GM21737 (cell line): ENCODE data around the gene CST9.

Source experiments
- ATAC-seq: cut with Tn5 transposase; IDR thresholded peaks from one replicate; pipeline ENCODE4 v1.9.1; 2021; ENCODE audit warnings: mild to moderate bottlenecking, moderate library complexity; ENCODE audit not compliant: unreplicated experiment

Gene CST9, protein sequence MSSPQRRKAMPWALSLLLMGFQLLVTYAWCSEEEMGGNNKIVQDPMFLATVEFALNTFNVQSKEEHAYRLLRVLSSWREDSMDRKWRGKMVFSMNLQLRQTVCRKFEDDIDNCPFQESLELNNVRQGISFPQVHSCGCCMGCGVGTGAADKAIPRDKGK

DNA sequence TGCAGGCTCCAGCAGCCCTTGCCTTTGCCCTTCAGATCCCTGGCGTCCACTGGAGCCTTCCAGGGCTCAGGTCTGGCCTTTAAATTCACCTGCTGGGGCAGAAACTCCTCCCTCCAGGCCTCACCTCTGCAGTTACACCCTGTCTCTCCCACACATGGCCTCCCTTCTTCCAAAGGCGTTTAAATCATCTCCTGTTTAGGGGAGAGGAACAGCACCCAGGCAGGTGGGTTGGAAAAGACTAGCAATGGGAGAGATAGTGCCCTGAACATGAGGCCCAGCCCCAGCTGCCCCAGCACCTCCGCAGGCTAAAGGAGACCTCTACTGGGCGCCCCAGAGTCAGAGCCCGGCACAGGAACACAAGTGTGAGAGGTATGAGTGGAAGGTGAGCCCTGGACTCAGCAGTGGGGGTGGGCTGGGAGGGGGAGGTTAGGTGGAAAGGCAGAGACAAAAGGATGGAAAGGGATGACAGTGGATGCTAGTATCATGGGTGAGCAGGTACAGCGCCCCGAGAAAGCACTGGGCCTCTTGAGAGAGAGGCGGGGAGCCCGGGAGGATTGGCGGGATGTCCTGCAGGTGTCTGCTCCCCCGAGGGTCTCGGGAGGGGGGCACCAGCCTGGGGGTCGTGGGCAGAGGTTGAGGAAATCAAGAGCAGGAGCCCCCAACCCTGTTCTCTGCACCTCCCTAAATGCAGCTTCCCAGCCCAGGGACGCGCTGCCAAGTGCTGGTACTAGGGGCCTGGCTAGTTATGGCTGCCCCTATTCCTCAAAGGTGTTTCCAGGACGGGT is at the start of gene CST9:
Gene CST9 (minus strand): TSS at position 51 of the 785 bp plus-strand sequence. CDS start 53 bp downstream, outside the sequence.
- ATAC-seq, result no peak

DNA sequence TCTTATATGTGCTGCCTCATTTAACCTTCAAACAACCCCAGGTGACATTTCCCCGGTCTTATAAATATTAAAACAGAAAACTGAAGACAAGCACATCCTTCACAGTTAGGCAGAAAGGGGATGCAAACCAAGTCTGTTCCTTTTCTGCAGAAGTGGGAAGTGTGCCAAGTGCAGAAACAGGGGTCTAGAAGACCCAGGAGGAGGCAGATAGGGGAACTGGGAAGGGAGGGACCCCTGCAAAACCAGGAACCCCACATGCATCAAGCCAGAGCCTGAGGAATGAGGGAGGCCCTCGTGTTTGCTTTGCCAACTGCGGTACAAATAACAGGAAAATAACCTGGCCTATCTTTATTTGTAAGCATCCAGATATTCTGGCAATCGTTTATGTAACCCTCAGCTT is 49.0 kb upstream of the CST9 start:
- no peak for ATAC-seq

DNA sequence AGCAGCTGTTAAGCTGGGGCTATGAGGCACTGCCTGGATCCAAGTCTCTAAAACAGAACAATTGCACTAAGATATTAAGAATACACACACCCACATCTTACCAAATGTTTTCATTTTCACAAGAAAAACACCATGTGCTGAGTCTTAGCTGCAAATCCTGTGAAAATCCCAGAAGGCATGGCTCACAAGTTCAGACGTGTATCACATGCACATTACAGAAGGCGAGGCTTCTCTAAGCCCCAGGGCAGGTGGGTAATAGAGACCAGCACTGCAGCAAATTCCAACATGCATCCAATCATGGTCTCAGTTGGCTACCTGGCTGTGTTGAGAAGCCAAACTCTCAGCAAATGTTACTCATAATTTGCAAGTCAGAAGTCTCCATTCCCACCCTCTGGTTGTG is 48.3 kb upstream of the CST9 start:
- ATAC-seq, result no peak

DNA sequence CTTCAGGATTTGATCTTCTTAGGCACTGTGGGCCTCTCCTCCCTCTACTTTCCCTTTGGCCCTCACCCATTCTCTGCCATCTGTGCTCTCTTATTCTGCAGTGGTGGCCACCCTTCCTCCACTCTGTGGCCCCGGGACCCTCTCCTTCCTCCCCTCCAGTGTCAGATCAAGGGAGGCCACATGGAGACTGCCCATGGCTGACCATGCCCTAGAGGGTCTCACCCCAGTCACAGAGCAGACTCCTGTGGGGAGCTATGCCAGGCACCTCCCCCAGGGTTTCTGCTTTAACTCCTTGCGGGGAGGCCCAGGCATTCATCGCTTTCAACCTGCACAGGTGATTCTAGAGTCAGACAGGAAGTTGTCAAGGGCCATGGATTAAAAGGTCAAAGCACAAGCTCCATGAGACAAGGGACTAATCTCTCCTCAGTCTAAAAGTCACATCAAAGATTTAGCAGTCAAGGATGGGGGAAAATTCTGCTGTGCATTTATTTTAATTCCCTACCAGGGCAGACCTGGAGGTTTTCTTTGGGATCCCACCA is 47.8 kb upstream of the CST9 start:
- no peak for ATAC-seq

DNA sequence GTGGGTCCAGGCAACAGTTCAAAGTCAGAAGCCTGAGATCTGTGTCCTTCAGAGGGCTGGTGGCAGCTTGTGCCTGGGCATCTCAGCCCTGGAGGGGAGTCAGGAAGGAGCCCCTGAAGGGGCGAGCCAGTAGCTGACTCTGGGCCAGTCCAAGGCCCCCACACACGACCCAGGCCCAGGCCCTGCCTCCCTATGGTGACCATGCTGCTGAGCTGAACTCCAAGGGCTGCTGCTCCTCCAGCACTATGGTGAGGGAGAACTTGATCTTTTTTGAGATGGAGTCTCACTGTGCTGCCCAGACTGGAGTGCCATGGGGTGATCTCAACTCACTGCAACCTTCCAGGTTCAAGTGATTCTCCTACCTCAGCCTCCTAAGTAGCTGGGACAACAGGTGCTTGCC is 47.2 kb upstream of the CST9 start:
- ATAC-seq, result no peak

DNA sequence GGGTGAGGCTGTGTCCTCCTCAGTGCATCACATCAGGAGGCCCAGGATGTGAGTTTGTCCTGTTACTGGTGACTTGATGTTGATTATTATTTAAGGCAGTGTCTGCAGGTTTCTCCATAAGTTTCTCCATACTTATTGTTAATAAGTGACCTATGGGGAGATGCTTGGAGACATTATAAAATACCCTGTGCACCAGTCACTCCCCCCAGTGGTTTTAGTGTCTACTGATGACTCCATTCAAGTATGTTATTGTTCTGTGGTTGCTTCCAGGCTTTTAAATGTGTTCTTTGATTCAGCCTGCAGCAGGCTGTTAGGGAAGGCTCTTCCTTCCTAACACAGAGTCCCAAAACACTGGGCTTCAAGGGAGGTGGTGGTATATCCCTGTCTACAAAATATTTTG is 46.7 kb upstream of the CST9 start:
- no peak for ATAC-seq

DNA sequence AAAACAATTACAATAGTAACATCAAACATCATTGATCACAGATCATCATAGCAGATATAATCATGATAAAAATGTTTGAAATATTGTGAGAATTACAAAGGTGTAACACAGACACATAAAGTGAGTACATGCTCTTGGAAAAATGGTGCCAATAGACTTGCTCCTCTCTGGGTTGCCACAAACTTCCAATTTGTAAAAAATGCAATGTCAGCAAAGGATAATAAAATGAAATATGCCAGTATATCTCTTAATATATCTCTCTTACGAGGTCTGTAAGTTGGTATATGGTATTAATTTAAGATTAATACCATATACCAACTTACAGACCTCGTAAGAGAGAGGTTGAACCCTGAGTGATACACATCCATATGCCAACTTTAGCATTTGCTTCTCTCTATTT is 45.4 kb upstream of the CST9 start:
- no peak for ATAC-seq

DNA sequence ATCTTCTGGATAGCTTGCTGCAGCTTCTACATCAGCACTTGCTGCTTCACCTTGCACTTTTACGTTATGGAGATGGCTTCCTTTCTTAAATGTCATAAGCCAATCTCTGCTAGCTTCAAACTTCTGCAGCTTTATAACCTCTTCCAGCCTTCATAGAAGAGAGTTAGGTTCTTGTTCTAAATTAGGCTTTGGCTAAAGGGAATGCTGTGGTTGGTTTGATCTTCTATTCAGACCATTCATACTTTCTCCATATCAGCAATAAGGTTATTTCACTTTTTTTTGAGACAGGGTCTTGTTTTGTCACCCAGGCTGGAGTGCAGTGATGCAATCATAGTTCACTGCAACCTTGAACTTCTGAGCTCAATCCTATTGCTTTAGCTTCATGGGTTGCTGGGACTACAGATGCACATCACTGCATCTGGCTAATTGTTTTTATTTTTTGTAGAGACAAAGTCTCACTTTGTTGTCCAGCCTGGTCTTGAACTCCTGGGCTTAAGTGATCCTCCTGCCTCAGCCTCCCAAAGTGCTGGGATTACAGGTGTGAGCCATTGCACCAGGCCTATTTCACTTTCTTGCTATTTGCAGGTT is 44.2 kb upstream of the CST9 start:
- ATAC-seq, result no peak

DNA sequence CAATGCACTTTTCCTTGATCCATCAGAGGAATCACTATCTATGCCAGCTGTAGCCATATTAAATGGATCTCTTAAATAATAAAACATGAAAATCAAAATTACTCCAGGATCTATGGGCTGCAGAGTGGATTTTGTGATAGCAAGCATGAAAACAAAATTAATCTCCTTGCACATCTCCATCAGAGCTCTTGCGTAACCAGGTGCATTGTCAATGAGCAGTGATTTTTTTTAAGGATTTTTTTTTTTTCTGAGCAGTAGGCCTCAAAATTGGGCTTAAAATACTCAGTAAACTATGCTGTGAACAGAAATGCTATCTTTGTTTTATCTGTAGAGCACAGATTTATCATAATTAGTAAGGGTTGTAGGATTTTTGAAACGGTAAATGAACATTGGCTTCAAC is 43.5 kb upstream of the CST9 start:
- no peak for ATAC-seq

DNA sequence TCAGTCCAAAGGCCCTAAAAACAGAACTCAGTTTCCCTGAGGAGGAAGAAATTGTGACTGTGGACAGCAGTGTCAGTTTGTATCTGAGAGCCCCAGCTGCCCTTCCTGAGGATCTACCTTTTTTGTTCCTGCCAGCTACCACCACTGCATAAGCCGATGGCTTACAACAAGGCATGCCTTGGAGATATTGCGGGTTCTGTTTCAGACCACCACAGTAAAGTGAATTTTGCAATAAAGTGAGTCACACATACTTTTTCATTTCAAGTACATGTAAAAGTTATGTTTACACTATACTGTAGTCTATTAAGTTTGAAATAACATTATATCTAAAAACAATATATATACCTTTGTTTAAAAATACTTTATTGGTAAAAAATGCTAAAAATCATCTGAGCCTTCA is 41.6 kb upstream of the CST9 start:
- ATAC-seq, result no peak

DNA sequence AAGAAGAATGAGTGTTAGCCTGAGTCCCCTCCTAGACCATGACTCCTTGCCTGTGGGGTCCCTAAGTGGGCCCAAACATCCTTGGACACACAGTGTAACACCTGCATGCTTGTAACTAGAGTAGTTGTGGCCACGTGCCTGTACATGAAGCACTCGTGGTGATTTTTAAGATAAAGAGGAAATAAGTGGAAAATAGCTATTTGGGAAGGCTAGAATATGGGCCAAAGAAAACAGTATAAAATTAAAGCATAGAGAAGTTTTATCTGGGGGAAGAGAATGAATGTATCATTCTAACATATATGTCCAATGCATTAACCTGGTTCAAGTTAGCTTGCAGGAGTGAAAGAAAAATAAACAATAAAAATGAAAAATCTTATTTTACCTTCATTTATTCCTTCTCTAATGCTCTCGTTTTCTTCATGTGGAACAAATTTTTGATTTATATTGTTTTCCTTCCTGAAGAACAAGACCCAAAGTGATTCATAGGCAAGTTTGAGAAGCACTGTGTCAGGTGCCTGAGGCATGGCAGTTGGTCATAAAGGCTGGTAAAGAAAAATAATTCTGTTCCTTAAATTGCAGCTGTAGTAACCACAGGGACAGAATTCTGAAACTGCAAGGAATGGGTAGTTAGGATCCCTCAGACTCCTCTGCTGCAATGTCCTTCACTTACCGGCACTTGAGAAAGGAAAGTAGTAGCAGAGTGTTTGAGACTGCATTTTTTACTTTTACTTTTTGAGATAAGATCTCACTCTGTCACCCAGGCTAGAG is 40.6 kb upstream of the CST9 start:
- ATAC-seq, result no peak

DNA sequence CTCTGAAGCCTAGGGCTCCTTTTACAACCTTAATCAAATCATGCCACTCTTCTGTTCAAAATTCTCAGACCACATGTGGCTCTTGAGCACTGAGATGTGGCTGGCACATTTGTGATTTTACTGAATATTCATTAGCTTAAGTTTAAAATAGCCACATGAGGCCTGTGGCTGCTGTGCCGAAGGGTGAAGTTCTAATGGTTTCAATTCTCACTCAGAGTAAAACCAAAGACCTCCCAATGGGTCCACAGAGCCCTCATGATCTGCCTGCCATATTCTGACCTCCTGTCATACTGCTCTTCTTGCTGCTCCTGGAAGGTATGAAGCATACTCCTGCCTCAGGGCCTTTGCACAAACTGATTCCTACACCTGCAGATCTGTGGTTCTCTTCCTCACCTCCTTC is 39.9 kb upstream of the CST9 start:
- no peak for ATAC-seq

DNA sequence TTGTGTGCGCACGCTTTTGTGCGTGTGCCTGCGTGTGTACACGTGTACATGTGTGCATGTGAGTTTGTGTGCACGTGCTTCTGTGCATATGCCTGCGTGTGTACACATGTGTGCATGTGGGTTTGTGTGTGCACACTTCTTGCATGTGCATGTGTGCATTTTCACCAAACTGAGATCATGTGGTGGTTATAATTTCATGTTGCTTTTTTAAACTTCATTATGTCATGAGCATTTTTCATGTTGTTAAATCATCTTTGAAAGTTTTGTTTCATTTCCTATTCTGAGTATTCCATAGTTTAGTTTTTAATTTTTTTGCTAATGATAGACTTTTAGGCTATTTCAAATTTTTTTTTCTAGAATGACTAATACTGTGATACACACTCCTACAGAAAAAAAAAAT is 38.4 kb upstream of the CST9 start:
- no peak for ATAC-seq

DNA sequence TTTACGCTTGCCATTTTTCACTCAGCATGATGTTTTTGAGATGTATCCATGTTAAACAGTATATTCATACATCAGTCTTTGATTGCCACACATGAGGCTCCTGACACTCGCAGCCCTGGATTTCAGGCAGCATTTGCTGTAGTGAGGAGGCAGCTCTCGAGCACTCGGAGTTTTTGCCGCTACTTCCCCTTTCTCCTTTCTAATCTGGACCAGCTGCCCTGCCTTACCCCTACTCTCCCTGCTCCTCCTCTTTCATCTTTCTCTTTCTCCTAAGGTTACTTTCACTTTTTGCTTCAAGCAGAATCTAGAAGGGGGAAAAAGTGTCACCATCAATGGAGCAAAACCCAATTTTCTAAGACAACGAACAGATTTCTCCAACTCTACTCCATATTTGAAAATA is 37.9 kb upstream of the CST9 start:
- ATAC-seq, result no peak

DNA sequence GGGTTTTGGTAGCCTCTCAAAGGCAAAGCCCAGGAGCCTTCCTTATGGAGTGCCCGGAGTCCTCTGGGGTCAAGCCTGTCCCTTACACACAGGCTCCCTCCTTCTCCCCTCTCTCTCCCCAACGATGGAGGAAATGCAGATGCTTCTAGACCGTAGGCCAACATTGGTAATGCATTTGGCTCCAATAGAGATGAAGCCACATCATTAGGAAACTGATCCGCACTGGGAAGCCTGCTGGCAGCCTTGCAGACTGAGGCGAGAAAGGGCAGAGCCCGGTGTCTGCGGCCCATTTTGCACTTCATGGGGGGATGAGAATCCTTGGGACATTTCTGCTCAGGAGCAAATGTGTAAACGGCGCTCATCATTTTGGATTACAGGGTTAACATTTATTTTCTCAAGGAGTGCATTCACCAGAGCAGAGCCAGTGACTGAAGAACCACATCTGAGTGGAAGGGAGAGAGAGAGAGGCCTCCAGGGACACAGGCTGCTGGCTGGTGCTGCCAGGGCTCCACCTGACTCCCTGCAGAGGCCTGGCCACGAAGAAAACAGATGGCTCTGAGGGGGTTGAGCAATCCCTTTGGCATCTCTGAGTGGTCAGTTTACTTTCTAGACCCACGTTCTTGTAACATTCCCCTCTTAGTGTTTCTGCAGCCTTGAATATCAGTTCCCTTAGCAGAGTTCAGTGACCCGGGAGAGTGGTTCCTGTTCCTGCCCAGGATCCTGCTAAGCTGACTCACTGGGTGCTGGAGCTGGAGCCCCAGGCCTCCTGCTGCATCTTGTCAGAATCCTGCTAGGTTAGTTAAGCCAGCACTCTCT is 36.4 kb upstream of the CST9 start:
- ATAC-seq, result no peak

DNA sequence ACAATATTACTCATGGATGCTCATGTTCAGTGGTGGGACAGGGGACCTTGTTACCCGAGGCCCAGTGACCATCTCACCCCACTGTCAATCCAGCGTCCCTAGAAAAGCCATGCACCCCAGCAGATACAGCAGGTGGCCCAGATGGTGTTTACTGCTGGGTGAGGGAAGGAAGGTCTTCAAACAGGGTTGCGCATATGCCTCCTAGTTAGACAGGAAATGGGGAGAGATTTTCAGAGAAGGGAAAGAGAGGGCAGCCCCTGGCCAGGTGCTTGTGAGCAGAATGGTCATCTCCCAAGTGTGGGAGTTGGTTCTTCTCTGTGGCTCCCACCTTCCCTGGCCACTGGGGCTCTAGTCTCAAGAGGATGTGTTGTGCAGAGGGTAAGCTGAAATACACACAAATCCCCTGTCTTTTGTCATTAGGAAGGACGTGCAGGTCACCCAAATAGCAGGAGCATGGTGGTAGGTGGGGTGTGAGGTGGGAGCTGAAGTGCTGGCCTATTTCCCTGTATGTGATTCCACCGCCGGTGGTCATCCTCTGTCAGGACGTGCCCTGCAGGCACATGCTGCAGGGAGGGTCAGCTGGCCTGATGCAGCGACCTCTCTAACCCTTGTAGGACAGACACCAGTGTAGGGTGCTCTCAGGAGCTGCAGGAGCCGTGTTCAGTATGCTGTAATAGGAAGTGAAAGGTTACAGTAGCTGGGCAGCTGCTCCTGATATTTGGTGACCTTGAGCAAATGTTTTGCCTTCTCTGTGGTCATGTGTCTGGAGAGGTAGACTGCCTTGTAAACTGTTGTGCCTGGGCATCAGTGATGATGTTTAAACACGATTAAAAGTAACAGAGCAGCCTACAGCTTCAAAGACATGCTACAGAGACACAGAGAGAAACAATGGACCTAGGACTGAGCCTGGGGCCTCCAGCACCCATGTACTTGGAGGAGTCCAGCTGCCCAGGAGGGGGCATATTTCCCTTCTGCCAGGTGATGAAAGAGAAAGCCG is 35.3 kb upstream of the CST9 start:
- ATAC-seq, result no peak

DNA sequence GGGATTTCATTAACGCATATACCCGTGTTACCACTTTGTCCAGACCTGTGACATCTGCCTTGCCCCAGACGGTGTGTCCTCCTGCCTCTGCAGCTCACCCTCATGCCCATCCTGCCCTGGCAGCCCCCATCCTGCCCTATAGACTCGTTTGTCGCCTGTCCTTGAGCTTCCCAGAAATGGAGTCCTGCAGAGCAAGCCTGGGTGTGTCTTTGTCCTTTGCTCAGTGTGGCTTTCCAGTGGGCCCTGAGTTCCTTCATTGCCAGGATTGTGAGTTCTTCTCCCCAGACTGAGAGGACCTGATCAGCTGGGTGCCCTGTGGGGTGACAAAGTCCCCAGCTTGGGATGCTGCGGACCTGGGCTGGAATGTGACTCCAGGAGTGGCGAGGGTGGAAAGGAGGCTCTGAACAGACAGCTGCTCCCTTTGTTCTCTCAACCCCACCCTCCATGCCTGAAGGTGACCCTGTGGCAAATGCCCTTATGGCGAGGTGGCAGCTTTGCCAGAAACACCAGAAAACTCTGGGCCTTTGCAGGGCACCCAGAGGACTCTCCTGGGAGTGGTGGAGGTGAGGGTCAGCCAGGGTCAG is 34.4 kb upstream of the CST9 start:
- no peak for ATAC-seq

DNA sequence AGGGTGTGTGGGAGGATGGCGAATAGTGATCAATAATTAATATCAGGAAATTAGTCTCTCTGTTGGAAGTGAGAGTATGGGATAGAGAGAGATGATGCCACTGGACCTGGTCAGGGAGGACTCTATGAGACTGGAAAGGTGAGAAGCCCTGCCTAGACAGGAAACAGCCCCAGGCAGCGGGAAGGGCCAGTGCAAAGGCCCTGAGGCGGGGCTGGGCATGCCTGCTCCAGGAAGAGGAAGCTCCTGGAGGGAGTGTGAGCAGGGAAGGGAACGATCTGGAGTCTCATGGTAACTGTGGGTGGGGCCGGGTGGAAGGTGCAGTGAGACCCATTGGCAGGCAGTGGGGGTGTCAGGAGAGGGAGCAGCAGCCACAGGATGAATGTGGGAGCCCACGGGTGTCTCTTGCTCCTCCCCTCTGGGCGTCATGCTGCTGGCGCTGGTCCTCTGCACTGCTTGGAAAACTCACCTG is 33.8 kb upstream of the CST9 start:
- ATAC-seq, result no peak

DNA sequence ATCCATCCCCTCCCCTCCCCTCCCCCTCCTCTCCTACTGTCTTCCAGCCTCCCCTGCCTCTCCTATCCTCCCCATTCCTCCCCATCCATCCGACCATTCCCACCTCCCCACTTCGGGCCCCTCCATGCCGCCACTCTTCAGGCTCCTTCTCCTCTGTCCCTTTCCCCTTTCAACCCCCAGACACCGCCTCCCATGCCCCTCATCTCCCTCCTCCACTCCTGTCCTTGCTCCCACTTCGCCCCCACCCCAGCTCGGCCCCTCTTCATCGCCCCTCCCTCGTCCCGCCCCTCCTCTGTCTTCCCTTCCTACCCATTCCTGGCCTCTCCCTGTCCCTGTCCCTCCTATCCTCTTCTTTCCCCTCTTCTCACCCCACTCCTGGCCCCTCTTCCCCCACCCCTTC is 32.6 kb upstream of the CST9 start:
- no peak for ATAC-seq
